GM04503 (cell line): Measurements from ENCODE around the gene RGL4.

Experiments
- DNase-seq: peaks from one replicate; pipeline ENCODE4 v3.0.0-alpha.2; 2012; ENCODE audit warnings: low read depth

RGL4 gene

GRCh38 chr22:23681026-23681809 lies 9.6 kb upstream of the RGL4 start:
- DNase-seq = no peak

GRCh38 chr22:23682077-23682476 lies 8.7 kb upstream of the RGL4 start:
- no peak for DNase-seq

GRCh38 chr22:23682827-23683355 lies 7.9 kb upstream of the RGL4 start:
- no peak for DNase-seq

- no peak for DNase-seq
These were observed 7.3 kb upstream of the RGL4 start for GRCh38 chr22:23683545-23683944.

GRCh38 chr22:23684026-23684425 lies 6.8 kb upstream of the RGL4 start:
- no peak for DNase-seq

DNA sequence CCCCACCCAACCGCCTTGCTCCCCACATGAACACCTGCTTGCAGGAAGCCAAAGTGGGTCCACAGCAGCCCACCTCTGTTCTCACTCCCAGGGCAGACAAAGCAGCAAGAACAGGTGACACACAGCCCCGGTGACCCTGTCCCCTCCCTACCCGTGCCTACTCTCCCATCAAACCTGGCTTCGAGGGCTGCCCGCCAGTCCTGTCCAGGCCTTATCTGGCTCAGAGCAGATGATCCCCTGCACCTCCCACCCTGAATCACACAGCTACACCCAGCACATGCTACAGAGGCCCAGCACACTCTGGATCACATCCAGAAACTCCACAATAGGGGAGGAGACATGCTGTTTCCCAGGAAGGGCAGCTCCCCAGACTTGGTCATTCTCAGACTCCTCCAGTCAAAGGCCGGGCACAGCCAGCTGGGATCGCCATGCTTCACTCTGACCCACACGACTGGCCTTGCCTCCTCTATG lies 6.2 kb upstream of the RGL4 start:
- no peak for DNase-seq

DNA sequence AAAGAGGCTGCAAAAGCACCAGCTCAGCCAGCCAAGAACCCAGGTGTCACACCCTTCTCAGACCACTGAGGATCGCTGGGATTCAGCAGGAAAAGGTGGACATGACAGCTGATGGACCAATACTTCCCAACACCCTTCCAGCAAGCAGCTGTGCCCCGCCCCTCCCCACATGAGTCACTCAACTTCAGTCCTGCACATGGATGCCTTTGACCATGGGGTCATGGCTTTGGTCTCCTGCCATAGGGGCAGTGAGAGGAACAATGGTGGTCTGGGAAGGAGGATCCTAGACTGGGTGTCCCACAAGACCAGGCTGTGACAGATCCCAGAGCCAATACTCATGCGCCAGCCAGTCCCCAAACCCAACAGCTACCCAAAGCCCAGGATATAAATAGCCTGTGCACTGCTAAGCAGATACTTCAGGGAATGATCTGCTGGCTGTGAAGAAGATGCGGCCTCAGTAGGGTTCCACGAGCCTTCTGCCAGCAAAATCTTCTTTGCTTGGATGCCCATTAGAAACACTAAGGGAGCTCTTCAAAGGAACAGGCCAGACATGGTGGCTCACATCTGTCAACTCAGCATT lies 5.5 kb upstream of the RGL4 start:
- DNase-seq = no peak

DNA sequence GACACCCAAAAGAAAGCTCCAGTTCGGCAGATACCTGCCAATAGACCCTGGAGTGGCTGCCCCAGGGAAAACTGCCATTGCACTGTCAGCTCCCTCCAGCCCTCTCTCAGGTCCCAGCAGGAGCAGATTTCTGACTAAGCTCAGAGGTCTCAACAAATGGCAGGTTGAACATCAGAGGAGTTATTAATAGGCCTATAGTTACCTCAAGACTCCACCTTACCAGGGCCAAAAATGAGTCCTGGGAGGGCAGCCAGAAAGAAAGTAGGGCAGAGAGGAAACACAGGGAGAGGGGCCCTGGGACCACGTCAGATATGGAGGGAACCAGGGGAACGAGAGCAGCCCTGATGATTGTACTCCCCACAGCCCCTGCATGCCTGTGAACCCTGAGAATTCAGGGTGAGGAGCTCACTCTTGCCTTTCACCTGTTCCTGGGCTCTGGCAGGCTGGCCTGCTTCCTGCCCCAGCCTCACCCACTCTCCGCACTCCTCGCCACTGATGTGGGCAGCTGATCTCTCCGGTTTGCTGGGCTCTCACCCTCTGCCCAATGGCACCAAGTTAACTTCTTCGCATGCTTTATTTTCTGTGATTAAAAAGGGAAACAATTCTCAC lies 4.3 kb upstream of the RGL4 start:
- no peak for DNase-seq

DNA sequence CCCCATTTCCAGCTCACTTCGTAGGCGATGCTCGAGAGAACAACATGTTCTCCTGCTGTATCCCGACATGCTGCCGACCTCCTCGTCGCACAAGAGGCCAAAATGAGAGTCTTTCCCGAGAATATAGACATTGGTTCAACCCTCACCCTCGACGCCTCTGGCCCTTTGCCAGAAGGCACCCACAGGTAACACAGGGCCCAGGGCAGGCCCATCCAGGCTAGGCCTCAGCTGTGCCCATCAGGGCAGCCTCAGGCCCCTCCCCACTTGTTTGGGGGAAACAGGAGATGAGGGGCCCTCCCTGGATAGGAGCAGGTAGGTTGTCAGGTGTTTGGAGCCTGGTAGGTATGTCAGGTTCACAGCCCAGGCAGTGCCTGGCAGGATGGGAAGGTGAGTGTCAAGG lies 2.7 kb upstream of the RGL4 start:
- no peak for DNase-seq

DNA sequence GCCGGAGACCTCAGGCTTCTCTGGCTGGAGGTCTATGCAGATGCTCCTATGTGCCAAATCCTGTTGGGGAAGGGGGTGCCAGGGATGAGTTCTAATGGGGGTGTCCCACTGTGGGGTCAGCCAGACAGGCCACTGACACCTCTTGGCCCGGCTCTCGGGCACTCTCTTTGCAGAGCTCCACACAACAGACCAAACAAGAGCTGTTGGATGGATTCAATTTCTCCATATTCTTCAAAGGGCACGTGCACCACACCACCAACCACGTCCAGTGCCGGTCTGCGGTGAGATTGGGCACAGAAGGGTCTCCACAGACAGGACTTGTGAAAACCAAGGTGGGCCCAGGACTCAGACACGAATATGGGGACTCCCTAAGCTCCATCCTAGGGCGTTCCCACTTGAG lies 2.2 kb upstream of the RGL4 start:
- DNase-seq = no peak

GRCh38 chr22:23689414-23689813 lies 1.4 kb upstream of the RGL4 start:
- no peak for DNase-seq

GRCh38 chr22:23691748-23692423 lies 1.1 kb downstream of the RGL4 start:
- DNase-seq = no peak

DNA sequence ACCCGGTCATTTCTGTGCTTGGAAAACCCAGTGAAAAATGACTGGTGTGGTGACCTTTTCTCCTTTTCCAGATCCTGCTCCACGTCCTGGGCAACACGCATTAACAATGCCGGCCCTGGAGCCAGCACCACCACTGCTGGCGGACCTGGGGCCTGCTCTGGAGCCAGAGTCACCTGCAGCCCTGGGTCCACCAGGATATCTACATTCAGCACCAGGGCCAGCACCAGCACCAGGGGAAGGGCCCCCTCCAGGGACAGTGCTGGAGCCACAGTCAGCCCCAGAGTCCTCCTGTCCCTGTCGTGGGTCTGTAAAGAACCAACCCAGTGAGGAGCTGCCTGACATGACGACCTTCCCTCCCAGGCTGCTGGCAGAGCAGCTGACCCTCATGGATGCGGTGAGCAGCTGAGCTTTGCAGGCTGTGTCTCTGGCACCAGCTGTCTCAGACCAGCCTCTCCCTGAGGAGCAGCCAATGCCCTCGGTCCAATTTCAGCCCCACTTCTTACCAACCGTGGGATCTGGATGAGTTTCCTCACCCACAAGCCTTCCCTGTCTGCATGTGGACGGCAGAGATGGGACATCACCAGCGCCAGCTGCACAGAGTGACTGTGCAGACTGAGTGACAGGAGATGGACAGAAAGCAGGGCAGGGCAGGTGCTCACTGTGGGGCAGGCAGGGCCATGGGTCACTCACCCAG lies 1.9 kb downstream of the RGL4 start:
- no peak for DNase-seq

DNA sequence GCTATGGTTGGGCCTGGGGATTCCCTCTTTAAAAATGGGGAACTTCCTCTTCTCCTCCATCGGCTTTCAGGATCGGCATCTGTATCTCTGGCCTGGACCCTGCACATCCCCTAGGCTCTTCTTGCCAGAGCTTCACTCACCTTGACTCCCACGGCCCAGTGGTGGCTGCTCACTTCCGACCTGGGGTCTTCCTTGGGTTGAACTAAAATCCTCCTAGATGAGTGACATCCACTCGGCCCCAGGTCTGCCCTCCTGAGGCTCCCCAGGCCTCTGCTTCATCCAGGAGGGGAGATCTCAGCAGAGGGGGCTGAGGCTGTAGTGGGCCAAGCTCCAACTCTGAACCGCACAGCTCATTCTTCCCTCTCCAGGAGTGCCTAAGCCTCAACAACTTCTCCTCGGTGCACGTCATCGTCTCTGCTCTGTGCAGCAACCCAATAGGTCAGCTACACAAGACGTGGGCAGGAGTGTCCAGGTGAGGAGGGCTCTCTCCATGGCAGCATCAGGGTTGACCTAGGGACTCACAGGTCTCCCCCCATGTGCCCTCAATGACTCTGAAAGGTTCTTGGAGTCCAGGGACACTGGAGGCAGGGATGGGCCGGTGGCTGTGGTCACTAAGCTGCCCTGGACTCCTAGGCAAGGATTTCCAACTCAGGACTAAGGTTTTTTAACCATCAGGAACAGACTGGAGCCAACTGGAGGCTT lies 3.3 kb downstream of the RGL4 start:
- DNase-seq = no peak

DNA sequence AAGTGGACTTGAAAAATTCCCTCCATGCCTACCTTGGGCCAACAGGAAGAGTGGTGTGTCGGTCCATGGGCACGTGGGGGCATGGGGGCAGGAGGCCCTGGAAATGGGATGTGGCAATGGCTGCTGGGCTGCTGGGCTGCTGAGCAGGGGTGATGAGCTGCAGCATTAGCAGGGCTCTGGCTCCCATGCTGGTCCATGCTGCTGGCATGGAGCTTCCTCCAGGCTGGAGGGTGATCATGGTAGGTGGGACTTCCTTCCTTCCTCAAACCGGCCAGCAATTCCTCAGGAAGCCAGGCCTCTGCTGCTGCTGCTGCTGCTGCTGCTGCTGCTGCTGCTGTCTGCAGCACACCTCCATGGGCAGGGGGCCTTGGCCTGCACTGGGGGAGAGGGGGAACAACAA lies 4.3 kb downstream of the RGL4 start:
- no peak for DNase-seq

DNA sequence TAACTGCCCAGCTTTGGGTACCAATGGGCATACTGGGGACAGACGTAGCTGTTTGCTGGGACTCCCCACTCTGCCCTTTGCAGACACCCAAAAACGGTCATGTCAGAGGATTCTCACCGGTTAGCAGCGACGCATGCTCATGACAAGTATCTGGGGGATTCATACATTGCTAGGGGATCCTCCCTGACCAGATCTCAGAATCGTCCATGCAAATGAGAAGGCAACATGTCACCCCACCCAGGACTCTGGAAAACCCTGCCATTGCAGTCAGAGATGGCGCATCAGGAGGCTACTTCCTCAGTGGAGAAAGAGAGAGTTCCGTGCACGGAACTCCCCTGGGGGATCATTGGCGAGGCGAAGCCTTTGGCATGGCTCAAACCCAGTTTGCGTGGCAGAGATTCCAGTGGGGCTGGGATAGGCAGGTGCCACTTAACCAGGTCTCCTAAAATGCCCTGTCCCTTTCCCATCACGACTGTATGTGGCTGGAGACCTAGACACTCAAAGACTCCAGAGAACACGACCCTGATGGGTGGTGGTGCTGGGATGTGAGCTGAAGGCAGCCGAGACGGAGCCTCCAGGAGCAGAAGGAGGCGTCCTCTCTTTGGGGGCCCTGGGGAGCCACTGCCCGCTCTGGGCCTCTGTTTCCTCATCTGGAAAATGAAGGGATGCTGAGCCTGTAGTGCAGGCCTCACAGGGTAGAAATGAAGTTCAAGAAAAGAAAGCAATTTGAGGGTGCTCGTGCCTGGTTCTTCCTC lies 4.9 kb downstream of the RGL4 start:
- DNase-seq = no peak

- no peak for DNase-seq
These were observed 5.6 kb downstream of the RGL4 start for GRCh38 chr22:23696326-23696851.

- DNase-seq = no peak
These were observed 6.5 kb downstream of the RGL4 start for GRCh38 chr22:23697031-23697970.

- no peak for DNase-seq
These were observed 7.3 kb downstream of the RGL4 start for GRCh38 chr22:23698094-23698493.
